Measurements from ENCODE around the gene PRR19.

DNA sequence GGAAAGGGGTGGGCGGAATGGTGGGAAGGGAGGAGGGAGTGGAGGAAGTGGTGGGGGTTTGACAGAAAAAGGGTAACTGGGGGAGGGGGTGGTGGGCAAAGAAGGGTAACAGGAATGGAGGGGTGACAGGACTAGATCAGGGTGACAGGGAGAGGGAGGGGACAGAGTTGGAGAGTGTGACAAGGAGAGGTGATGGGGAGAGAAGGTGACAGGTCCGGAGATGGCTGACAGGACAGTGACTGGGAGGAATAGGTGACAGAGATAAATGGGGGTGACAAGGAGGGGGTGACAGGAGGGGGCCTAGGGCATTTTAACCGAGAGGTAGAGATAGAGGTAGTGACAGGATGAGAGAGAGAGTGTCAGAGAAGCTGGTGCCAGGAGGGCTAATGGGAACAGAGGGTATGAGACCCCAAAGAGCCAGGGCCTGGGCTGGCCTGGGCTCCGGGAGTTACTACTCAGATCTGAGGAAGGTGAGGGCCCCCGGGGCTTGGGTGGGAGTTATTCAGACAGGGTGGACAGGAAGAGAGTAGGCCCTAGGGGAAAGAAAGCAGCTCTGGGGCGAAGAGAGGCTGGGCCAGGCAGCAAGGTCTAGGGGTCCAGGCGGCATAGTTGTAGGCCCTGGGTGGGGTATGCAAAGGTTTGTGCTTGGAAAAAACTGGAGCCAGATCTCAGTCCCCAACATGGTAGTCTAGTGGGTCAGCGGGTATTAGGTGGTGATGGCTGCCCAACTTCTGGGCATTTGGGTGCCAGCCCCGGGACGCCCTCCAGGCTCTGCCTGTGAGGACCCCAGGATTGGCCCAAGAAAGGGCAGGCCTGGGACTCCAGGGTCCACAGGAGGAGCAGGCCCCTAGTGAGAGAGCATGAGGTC is 32.2 kb upstream of the PRR19 start:
- TF ChIP-seq, protein P1, sequence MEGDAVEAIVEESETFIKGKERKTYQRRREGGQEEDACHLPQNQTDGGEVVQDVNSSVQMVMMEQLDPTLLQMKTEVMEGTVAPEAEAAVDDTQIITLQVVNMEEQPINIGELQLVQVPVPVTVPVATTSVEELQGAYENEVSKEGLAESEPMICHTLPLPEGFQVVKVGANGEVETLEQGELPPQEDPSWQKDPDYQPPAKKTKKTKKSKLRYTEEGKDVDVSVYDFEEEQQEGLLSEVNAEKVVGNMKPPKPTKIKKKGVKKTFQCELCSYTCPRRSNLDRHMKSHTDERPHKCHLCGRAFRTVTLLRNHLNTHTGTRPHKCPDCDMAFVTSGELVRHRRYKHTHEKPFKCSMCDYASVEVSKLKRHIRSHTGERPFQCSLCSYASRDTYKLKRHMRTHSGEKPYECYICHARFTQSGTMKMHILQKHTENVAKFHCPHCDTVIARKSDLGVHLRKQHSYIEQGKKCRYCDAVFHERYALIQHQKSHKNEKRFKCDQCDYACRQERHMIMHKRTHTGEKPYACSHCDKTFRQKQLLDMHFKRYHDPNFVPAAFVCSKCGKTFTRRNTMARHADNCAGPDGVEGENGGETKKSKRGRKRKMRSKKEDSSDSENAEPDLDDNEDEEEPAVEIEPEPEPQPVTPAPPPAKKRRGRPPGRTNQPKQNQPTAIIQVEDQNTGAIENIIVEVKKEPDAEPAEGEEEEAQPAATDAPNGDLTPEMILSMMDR (IDR thresholded peaks at IDR 0.05): no peak
- TF ChIP-seq EP300 (IDR thresholded peaks at IDR 0.05) (no peak), POLR2A (IDR thresholded peaks at IDR 0.05) (no peak)

Data from tibial nerve (tissue), 4 donors.